22Rv1 (cell line): ENCODE measurements around the gene ATP12A.

ENCODE experiments used
- ZFX ChIP-seq: fragments of 450-650 bp; IDR thresholded peaks from 2 replicates; pipeline ENCODE4 v1.6.1; 2017; ENCODE audit warnings: antibody characterized with exemption, borderline replicate concordance
- TF ChIP-seq, protein P1 (sequence below): fragments of 450-650 bp; IDR thresholded peaks from 2 replicates; pipeline ENCODE4 v1.5.1; 2017; ENCODE audit warnings: mild to moderate bottlenecking

DNA sequence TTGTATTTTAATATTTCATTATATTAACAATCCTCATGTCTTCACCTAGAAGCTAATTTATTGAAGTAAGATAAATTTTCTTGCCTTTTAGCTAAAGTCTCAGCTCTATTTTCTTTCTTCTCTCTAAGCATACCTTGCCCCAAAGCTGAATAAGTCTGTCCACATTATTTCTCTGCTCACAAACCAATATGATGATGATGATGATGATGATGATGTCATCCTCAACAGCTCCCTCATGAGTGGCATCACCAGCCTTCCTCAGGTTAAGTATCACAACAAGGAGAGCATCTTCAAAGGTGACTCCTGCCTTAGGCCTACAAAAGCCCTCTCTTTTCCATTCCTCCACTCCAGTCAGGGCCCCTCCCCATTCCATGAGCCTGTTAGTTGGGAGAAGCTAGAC, 31.9 kb upstream of the ATP12A start:
- TF ChIP-seq, protein P1, sequence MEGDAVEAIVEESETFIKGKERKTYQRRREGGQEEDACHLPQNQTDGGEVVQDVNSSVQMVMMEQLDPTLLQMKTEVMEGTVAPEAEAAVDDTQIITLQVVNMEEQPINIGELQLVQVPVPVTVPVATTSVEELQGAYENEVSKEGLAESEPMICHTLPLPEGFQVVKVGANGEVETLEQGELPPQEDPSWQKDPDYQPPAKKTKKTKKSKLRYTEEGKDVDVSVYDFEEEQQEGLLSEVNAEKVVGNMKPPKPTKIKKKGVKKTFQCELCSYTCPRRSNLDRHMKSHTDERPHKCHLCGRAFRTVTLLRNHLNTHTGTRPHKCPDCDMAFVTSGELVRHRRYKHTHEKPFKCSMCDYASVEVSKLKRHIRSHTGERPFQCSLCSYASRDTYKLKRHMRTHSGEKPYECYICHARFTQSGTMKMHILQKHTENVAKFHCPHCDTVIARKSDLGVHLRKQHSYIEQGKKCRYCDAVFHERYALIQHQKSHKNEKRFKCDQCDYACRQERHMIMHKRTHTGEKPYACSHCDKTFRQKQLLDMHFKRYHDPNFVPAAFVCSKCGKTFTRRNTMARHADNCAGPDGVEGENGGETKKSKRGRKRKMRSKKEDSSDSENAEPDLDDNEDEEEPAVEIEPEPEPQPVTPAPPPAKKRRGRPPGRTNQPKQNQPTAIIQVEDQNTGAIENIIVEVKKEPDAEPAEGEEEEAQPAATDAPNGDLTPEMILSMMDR = no peak
- no peak for TF ChIP-seq ZFX
